Aorta (tissue), 5 donors: Measurements from ENCODE around the gene TM9SF4. TPM values are rescaled to one million over a fixed set of nuclear protein-coding genes. Genes with fewer than 3 reads are reported as not detected.

Source experiments
- ATAC-seq: fragments of 200-7000 bp; cut with Tn5 transposase; one replicate; pipeline ENCODE4 v1.9.1; 2022; ENCODE audit warnings: moderate library complexity; ENCODE audit not compliant: low FRiP score
- DNase-seq, 2 donors: peaks; one replicate each; pipeline ENCODE4 v3.0.0-alpha.2; 2020
- H3K27ac ChIP-seq, 2 donors: one replicate each; pipeline ENCODE4 v1.5.1; 2013; ENCODE audit warnings: low read length in 2 of 2, mild to moderate bottlenecking in 2 of 2, moderate library complexity in 2 of 2, control low read depth in 1 of 2, inconsistent platforms in 1 of 2, low read depth in 1 of 2
- H3K27me3 ChIP-seq, 2 donors: one replicate each; pipeline ENCODE4 v1.6.1; 2013; ENCODE audit warnings: control low read depth in 1 of 2, low read length in 1 of 2, mild to moderate bottlenecking in 1 of 2, moderate library complexity in 1 of 2; ENCODE audit not compliant: insufficient read depth in 2 of 2, control insufficient read depth in 1 of 2
- H3K36me3 ChIP-seq, 2 donors: one replicate each; pipeline ENCODE4 v1.6.1; 2013; ENCODE audit warnings: control low read depth in 1 of 2, low read length in 1 of 2, mild to moderate bottlenecking in 1 of 2; ENCODE audit not compliant: insufficient read depth in 2 of 2, control insufficient read depth in 1 of 2
- H3K4me1 ChIP-seq, 2 donors: one replicate each; pipeline ENCODE4 v1.6.1; 2013; ENCODE audit warnings: low read length in 2 of 2, control low read depth in 1 of 2, mild to moderate bottlenecking in 1 of 2, moderate library complexity in 1 of 2; ENCODE audit not compliant: insufficient read depth in 2 of 2, control insufficient read depth in 1 of 2
- H3K4me3 ChIP-seq, 2 donors: one replicate each; pipeline ENCODE4 v1.5.1; 2013; ENCODE audit warnings: low read length in 2 of 2, control low read depth in 1 of 2, mild to moderate bottlenecking in 1 of 2
- H3K9me3 ChIP-seq: one replicate; pipeline ENCODE4 v1.6.1; 2013; ENCODE audit warnings: mild to moderate bottlenecking, low read length; ENCODE audit not compliant: control insufficient read depth
- WGBS, 2 donors: extraction: QIAGEN DNeasy Blood & Tissue Kit; methylation state at CpG; one replicate each; pipeline ENCODE4 v1.1.7; 2013; 5-methylcytosine and 5-hydroxymethylcytosine counted together
- intact Hi-C, 2 donors: fragments of 100-400 bp; cut with DNase I; formaldehyde crosslinking; loops; one replicate each; pipeline versions ENCODE4 v1.14.2 to v1.15.0; 2022
- polyA plus RNA-seq, 2 donors: library from polyadenylated mRNA; stranded (reverse); fragments of 200-250 nt; gene quantifications; one replicate each; pipeline ENCODE4 v1.2.3, GENCODE V29; 2013
- total RNA-seq, 2 donors: library from RNA; stranded (reverse); fragmentation: NEBNext Ultra II Directional; extraction: Animal tissue kit (Norgen Biotek cat#: 25700); gene quantifications; one replicate each; pipeline ENCODE4 v1.2.1, GENCODE V29; 2021
- donor health status: healthy with polysubstance abuse.
- donor health status: Bipolar disorder and iron deficiency.
- donor health status: DM: no; HTN: no; CAD: no.
- donor health status: DM: no; HTN: no; CAD: no.
- donor health status: DM: yes; HTN: yes; CAD: no.

Gene TM9SF4
- total and polyA plus RNA-seq, 4 donors: 8.1 to 49.0 (median 27.8) TPM

GRCh38 chr20:32216179-32217142 is 106.9 kb downstream of the TM9SF4 start:
- no peak overlapping the region for H3K4me3 ChIP-seq
- H3K9me3 ChIP-seq: no peaks in the 10 kb centered on the region
- DNase-seq (no peak), ATAC-seq (no peak)
- H3K27me3 ChIP-seq: no peaks in the 10 kb centered on the region
- H3K4me1 ChIP-seq: no peaks in the 10 kb centered on the region
- no peak overlapping the region for H3K27ac ChIP-seq
- intact Hi-C loops: no loop called here
- WGBS, 2 donors: 91 to 94% methylated on average over 13 of the region's 13 CpGs
- H3K36me3 ChIP-seq: peaks cover 0 to 12% of the 10 kb centered on the region in 2 donors

Other genes starting within 250 kb of the TM9SF4 start
- gene DUSP15, start 239.2 kb upstream of the TM9SF4 start, total RNA-seq: 1 to 10 TPM; 2.4 to 4.7 TPM
- 10 to 100 TPM in 1 of 2 donors, 1 to 10 TPM in 1; 2.6 to 31.7 TPM for gene DUSP15, start 239.2 kb upstream of the TM9SF4 start, polyA plus RNA-seq
- under 1 TPM; 0.19 to 0.81 TPM for gene TTLL9, start 239.1 kb upstream of the TM9SF4 start, total RNA-seq
- under 1 TPM in 1 of 2 donors, not detected in 1; 0.61 TPM for gene TTLL9, start 239.1 kb upstream of the TM9SF4 start, polyA plus RNA-seq
- gene PDRG1, start 157.7 kb upstream of the TM9SF4 start, total RNA-seq: 1 to 10 TPM; 5.6 to 8.6 TPM
- gene PDRG1, start 157.7 kb upstream of the TM9SF4 start, polyA plus RNA-seq: 10 to 100 TPM; 15.1 to 15.8 TPM
- gene XKR7, start 141.6 kb upstream of the TM9SF4 start, total RNA-seq: not detected
- gene XKR7, start 141.6 kb upstream of the TM9SF4 start, polyA plus RNA-seq: under 1 TPM in 1 of 2 donors, not detected in 1; 0.13 TPM
- 10 to 100 TPM in 1 of 2 donors, 1 to 10 TPM in 1; 7.4 to 11.0 TPM for gene CCM2L, start 99.3 kb upstream of the TM9SF4 start, total RNA-seq
- 1 to 10 TPM in 1 of 2 donors, under 1 TPM in 1; 0.88 to 1.7 TPM for gene CCM2L, start 99.3 kb upstream of the TM9SF4 start, polyA plus RNA-seq
- 10 to 100 TPM; 19.9 to 28.6 TPM for gene HCK, start 57.5 kb upstream of the TM9SF4 start, total RNA-seq
- 10 to 100 TPM in 1 of 2 donors, 1 to 10 TPM in 1; 4.0 to 20.7 TPM for gene HCK, start 57.5 kb upstream of the TM9SF4 start, polyA plus RNA-seq
- 1 to 10 TPM; 8.2 to 9.8 TPM for gene PLAGL2, start 98.0 kb downstream of the TM9SF4 start, total RNA-seq
- 1 to 10 TPM; 1.8 to 2.3 TPM for gene PLAGL2, start 98.0 kb downstream of the TM9SF4 start, polyA plus RNA-seq
- 10 to 100 TPM; 29.8 to 35.2 TPM for gene POFUT1, start 98.2 kb downstream of the TM9SF4 start, total RNA-seq
- gene POFUT1, start 98.2 kb downstream of the TM9SF4 start, polyA plus RNA-seq: 10 to 100 TPM; 10.6 to 16.5 TPM
- gene KIF3B, start 167.9 kb downstream of the TM9SF4 start, total RNA-seq: 10 to 100 TPM; 26.6 to 28.0 TPM
- gene KIF3B, start 167.9 kb downstream of the TM9SF4 start, polyA plus RNA-seq: 10 to 100 TPM; 12.9 to 19.8 TPM
- gene ASXL1, start 248.6 kb downstream of the TM9SF4 start, total RNA-seq: 100 to 1,000 TPM in 1 of 2 donors, 10 to 100 TPM in 1; 92.5 to 102 TPM
- 10 to 100 TPM; 18.0 to 51.7 TPM for gene ASXL1, start 248.6 kb downstream of the TM9SF4 start, polyA plus RNA-seq